Hepatocyte (in vitro differentiated cells): ENCODE measurements around the gene CLEC2B. TPM values are rescaled to one million over a fixed set of nuclear protein-coding genes. Genes with fewer than 3 reads are reported as not detected.

Experiments
- DNase-seq: peaks from one replicate; pipeline ENCODE4 v3.0.0-alpha.2; 2016; ENCODE audit warnings: low spot score
- H2AFZ ChIP-seq: fragments of 200-600 bp; sonication (generic); 2 replicates; pipeline ENCODE4 v1.6.0; 2016; ENCODE audit warnings: antibody characterized with exemption, mild to moderate bottlenecking
- H3K27ac ChIP-seq: fragments of 200-600 bp; sonication (generic); 2 replicates; pipeline ENCODE4 v1.5.1; 2016; ENCODE audit warnings: mild to moderate bottlenecking
- H3K27me3 ChIP-seq: fragments of 200-600 bp; sonication (generic); 2 replicates; pipeline ENCODE4 v1.6.1; 2016
- H3K36me3 ChIP-seq: fragments of 200-600 bp; sonication (generic); replicated peaks from 2 replicates; pipeline ENCODE4 v1.5.1; 2016; ENCODE audit warnings: low read depth; ENCODE audit not compliant: insufficient read depth
- H3K4me1 ChIP-seq: fragments of 200-600 bp; sonication (generic); 2 replicates; pipeline ENCODE4 v1.5.1; 2016; ENCODE audit warnings: mild to moderate bottlenecking, moderate library complexity; ENCODE audit not compliant: insufficient read depth
- H3K4me2 ChIP-seq: fragments of 200-600 bp; sonication (generic); 2 replicates; pipeline ENCODE4 v1.6.0; 2016
- H3K4me3 ChIP-seq: fragments of 200-600 bp; sonication (generic); 2 replicates; pipeline ENCODE4 v1.5.1; 2016; ENCODE audit warnings: mild to moderate bottlenecking
- H3K79me2 ChIP-seq: fragments of 200-600 bp; sonication (generic); 2 replicates; pipeline ENCODE4 v1.6.0; 2017; ENCODE audit warnings: mild to moderate bottlenecking
- H3K9me2 ChIP-seq: fragments of 200-600 bp; sonication (generic); replicated peaks from 2 replicates; pipeline ENCODE4 v1.6.0; 2017; ENCODE audit warnings: mild to moderate bottlenecking; ENCODE audit not compliant: insufficient read depth
- H3K9me3 ChIP-seq: fragments of 200-600 bp; sonication (generic); 2 replicates; pipeline ENCODE4 v1.5.1; 2016; ENCODE audit warnings: low read depth, mild to moderate bottlenecking
- H4K20me1 ChIP-seq: fragments of 200-600 bp; sonication (generic); 2 replicates; pipeline ENCODE4 v1.6.0; 2016; ENCODE audit warnings: mild to moderate bottlenecking; ENCODE audit not compliant: insufficient read depth, poor library complexity, severe bottlenecking
- EZH2 ChIP-seq: fragments of 200-600 bp; sonication (generic); IDR thresholded peaks from 2 replicates; pipeline ENCODE4 v1.6.1; 2016; ENCODE audit warnings: antibody characterized with exemption, mild to moderate bottlenecking, borderline replicate concordance
- EZH2phosphoT487 ChIP-seq: fragments of 200-600 bp; sonication (generic); IDR thresholded peaks from one replicate; pipeline ENCODE4 v1.6.1; 2018; ENCODE audit warnings: antibody characterized with exemption, mild to moderate bottlenecking, low read depth, moderate library complexity; ENCODE audit not compliant: unreplicated experiment, severe bottlenecking
- WGBS: methylation state at CpG from one replicate; pipeline ENCODE4 v1.1.6; 2016; ENCODE audit warnings: low lambda C conversion rate; ENCODE audit errors: missing lambda C conversion rate; 5-methylcytosine and 5-hydroxymethylcytosine counted together
- polyA plus RNA-seq: library from polyadenylated mRNA; unstranded; fragments of >200 nt; fragmentation: Nextera tagmentation; extraction: Ambion mirVana; gene quantifications from 2 replicates; pipeline ENCODE4 v1.2.1, GENCODE V29; 2016
- total RNA-seq: library from RNA; depleted of rRNA; stranded (reverse); fragments of >200 nt; gene quantifications from 2 replicates; pipeline ENCODE4 v1.2.3, GENCODE V29; 2014
- TF ChIP-seq, protein P1 (sequence below): fragments of 200-600 bp; sonication (generic); IDR thresholded peaks from 2 replicates; pipeline ENCODE4 v1.5.1; 2016; ENCODE audit warnings: antibody characterized with exemption, mild to moderate bottlenecking; ENCODE audit not compliant: poor library complexity

Gene CLEC2B
- total and polyA plus RNA-seq, 2 experiments from 2014 or later: 4.9 to 5.7 TPM

- no peak overlapping the region for H2AFZ ChIP-seq
- 79% methylated on average over 4 of the region's 4 CpGs for WGBS
- TF ChIP-seq EZH2phosphoT487 (no peak), EZH2 (no peak)
- TF ChIP-seq, protein P1, sequence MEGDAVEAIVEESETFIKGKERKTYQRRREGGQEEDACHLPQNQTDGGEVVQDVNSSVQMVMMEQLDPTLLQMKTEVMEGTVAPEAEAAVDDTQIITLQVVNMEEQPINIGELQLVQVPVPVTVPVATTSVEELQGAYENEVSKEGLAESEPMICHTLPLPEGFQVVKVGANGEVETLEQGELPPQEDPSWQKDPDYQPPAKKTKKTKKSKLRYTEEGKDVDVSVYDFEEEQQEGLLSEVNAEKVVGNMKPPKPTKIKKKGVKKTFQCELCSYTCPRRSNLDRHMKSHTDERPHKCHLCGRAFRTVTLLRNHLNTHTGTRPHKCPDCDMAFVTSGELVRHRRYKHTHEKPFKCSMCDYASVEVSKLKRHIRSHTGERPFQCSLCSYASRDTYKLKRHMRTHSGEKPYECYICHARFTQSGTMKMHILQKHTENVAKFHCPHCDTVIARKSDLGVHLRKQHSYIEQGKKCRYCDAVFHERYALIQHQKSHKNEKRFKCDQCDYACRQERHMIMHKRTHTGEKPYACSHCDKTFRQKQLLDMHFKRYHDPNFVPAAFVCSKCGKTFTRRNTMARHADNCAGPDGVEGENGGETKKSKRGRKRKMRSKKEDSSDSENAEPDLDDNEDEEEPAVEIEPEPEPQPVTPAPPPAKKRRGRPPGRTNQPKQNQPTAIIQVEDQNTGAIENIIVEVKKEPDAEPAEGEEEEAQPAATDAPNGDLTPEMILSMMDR: no peak
These were observed 62.4 kb downstream of the CLEC2B start for GRCh38 chr12:9806714-9807113.

DNA sequence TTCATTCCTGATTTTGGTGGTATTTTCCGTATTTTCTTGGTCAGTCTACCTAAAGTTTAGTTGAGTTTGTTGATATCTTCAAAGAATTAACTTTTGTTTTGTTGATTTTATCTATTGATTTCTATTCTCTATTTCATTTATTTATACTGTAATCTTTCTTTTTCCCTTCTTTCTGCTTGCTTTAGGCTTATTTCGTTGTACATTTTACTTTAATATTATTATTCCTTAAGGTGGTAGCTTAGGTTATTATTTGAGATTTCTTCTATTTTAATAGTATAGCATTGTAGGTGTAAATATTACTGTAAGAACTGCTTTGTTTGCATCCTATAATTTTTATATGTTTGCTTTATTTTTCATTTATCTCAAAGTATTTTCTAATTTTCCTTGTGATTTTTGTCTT, 63.3 kb downstream of the CLEC2B start:
- no peak overlapping the region for H2AFZ ChIP-seq
- TF ChIP-seq EZH2: no peak
- TF ChIP-seq, protein P1: no peak
- TF ChIP-seq EZH2phosphoT487: no peak
- no peak overlapping the region for H3K4me2 ChIP-seq
- H3K9me3 ChIP-seq: no peaks in the 10 kb centered on the region
- no peaks in the 10 kb centered on the region for H3K79me2 ChIP-seq
- H3K27ac ChIP-seq: no peak overlapping the region
- H3K27me3 ChIP-seq: no peaks in the 10 kb centered on the region
- no peaks in the 10 kb centered on the region for H3K36me3 ChIP-seq
- no peaks in the 10 kb centered on the region for H3K9me2 ChIP-seq
- H4K20me1 ChIP-seq: no peaks in the 10 kb centered on the region
- no peak overlapping the region for H3K4me3 ChIP-seq
- 100% methylated on average over 2 of the region's 2 CpGs for WGBS
- DNase-seq: no peak
- no peaks in the 10 kb centered on the region for H3K4me1 ChIP-seq

More at GRCh38 chr12:9806714-9807113, 62.4 kb downstream of the CLEC2B start:
- H3K4me1 ChIP-seq: no peaks in the 10 kb centered on the region
- H3K9me3 ChIP-seq: no peaks in the 10 kb centered on the region
- no peaks in the 10 kb centered on the region for H3K9me2 ChIP-seq
- no peak overlapping the region for H3K27ac ChIP-seq
- no peak overlapping the region for H3K4me3 ChIP-seq
- no peak for DNase-seq
- H3K36me3 ChIP-seq: no peaks in the 10 kb centered on the region
- no peaks in the 10 kb centered on the region for H4K20me1 ChIP-seq
- no peaks in the 10 kb centered on the region for H3K79me2 ChIP-seq
- no peak overlapping the region for H3K4me2 ChIP-seq
- no peaks in the 10 kb centered on the region for H3K27me3 ChIP-seq

Other genes starting within 250 kb of the CLEC2B start
- 5.7 and 6.0 TPM in 2 replicates for gene CLEC2D, start 199.6 kb downstream of the CLEC2B start, total RNA-seq
- gene CLEC2D, start 199.6 kb downstream of the CLEC2B start, polyA plus RNA-seq: 3.7 and 3.9 TPM in 2 replicates
- gene CLECL1, start 136.3 kb downstream of the CLEC2B start, total RNA-seq: not detected in 2 replicates
- not detected in 2 replicates for gene CLECL1, start 136.3 kb downstream of the CLEC2B start, polyA plus RNA-seq
- gene CD69, start 108.5 kb downstream of the CLEC2B start, total RNA-seq: 0.07 TPM in 1 of 2 replicates, not detected in the other
- gene CD69, start 108.5 kb downstream of the CLEC2B start, polyA plus RNA-seq: 0.57 TPM in 1 of 2 replicates, not detected in the other
- gene KLRF1, start 41.9 kb downstream of the CLEC2B start, total RNA-seq: not detected in 2 replicates
- not detected in 2 replicates for gene KLRF1, start 41.9 kb downstream of the CLEC2B start, polyA plus RNA-seq
- gene KLRF2, start 12.1 kb upstream of the CLEC2B start, total RNA-seq: not detected in 2 replicates
- 0.36 TPM in 1 of 2 replicates, not detected in the other for gene KLRF2, start 12.1 kb upstream of the CLEC2B start, polyA plus RNA-seq
- gene CLEC2A, start 63.0 kb upstream of the CLEC2B start, total RNA-seq: 0.28 TPM in 1 of 2 replicates, not detected in the other
- 2.1 TPM in 1 of 2 replicates, not detected in the other for gene CLEC2A, start 63.0 kb upstream of the CLEC2B start, polyA plus RNA-seq
- gene CLEC12A, start 102.1 kb upstream of the CLEC2B start, total RNA-seq: 0.08 and 1.2 TPM in 2 replicates
- gene CLEC12A, start 102.1 kb upstream of the CLEC2B start, polyA plus RNA-seq: 0.54 and 0.73 TPM in 2 replicates
- gene CLEC1B, start 129.8 kb upstream of the CLEC2B start, total RNA-seq: 0.20 and 0.36 TPM in 2 replicates
- gene CLEC1B, start 129.8 kb upstream of the CLEC2B start, polyA plus RNA-seq: 0.55 and 2.4 TPM in 2 replicates
- gene CLEC12B, start 141.3 kb upstream of the CLEC2B start, total RNA-seq: not detected in 2 replicates
- not detected in 2 replicates for gene CLEC12B, start 141.3 kb upstream of the CLEC2B start, polyA plus RNA-seq
- not detected in 2 replicates for gene CLEC9A, start 161.3 kb upstream of the CLEC2B start, total RNA-seq
- gene CLEC9A, start 161.3 kb upstream of the CLEC2B start, polyA plus RNA-seq: not detected in 2 replicates
- 3.0 and 6.4 TPM in 2 replicates for gene CLEC1A, start 229.6 kb upstream of the CLEC2B start, total RNA-seq
- gene CLEC1A, start 229.6 kb upstream of the CLEC2B start, polyA plus RNA-seq: 3.6 and 4.2 TPM in 2 replicates